B cell (primary cell): ENCODE measurements around the gene ARNT2. TPM values are rescaled to one million over a fixed set of nuclear protein-coding genes. Genes with fewer than 3 reads are reported as not detected.

Experiments
- ATAC-seq: fragments of 200-7000 bp; cut with Tn5 transposase; one replicate; pipeline ENCODE4 v1.10.0; 2021; ENCODE audit warnings: low read depth, mild to moderate bottlenecking, moderate number of reproducible peaks, moderate library complexity
- CTCF ChIA-PET: fragments of 350-600 bp; sonication (Branson Sonifier 250); formaldehyde crosslinking; loops from one replicate; lab custom pipeline; 2021; ENCODE audit warnings: antibody characterized with exemption, inconsistent platforms; lab: Charles Lee
- POLR2A ChIA-PET: fragments of 350-600 bp; sonication (Branson Sonifier 250); formaldehyde crosslinking; loops from one replicate; lab custom pipeline; 2021; ENCODE audit warnings: antibody characterized with exemption; lab: Charles Lee
- DNase-seq: peaks from one replicate; pipeline ENCODE4 v3.0.0; 2013
- H2AFZ ChIP-seq: 2 replicates; pipeline ENCODE4 v1.6.1; 2012; ENCODE audit warnings: mild to moderate bottlenecking, low read depth, low read length; ENCODE audit not compliant: insufficient read depth, poor library complexity, severe bottlenecking
- H3K27ac ChIP-seq, 2 donors: 1 replicate in 1 of 2; 2 replicates in 1 of 2; pipeline ENCODE4 v1.5.1; 2012 to 2013; ENCODE audit warnings: low read length in 2 of 2, mild to moderate bottlenecking in 2 of 2, moderate library complexity in 1 of 2
- H3K27me3 ChIP-seq, 4 experiments: fragments of 200-600 bp in 1 of 4; sonication (generic) in 1 of 4; replicated peaks in 1 of 4; 1 replicate in 2 of 4; 2 replicates in 2 of 4; pipeline versions ENCODE4 v1.6.1 to v1.7.0; 2013 to 2016; ENCODE audit warnings: low read length in 3 of 4, mild to moderate bottlenecking in 2 of 4, mixed read lengths in 1 of 4, moderate library complexity in 1 of 4; ENCODE audit not compliant: insufficient read depth in 4 of 4, control insufficient read depth in 3 of 4; ENCODE audit errors: control extremely low read depth in 1 of 4
- H3K36me3 ChIP-seq, 2 experiments: replicated peaks in 1 of 2; 1 replicate in 1 of 2; 2 replicates in 1 of 2; pipeline versions ENCODE4 v1.6.1 to v1.7.1; 2013; ENCODE audit warnings: low read length in 1 of 2; ENCODE audit not compliant: insufficient read depth in 2 of 2, control insufficient read depth in 1 of 2; ENCODE audit errors: control extremely low read depth in 1 of 2, extremely low read depth in 1 of 2
- H3K4me1 ChIP-seq, 2 donors: fragments of 200-600 bp in 1 of 2; sonication (generic) in 1 of 2; 1 replicate in 1 of 2; 2 replicates in 1 of 2; pipeline versions ENCODE4 v1.5.1 to v1.6.1; 2013 to 2017; ENCODE audit warnings: low read length in 2 of 2; ENCODE audit not compliant: control insufficient read depth in 2 of 2, insufficient read depth in 2 of 2
- H3K4me2 ChIP-seq: replicated peaks from 2 replicates; pipeline ENCODE3; 2012; ENCODE audit warnings: mild to moderate bottlenecking, low read depth, low read length; ENCODE audit not compliant: poor library complexity, severe bottlenecking
- H3K4me3 ChIP-seq, 5 experiments: fragments of 200-600 bp in 1 of 5; sonication (generic) in 1 of 5; 1 replicate in 3 of 5; 2 replicates in 2 of 5; pipeline versions ENCODE4 v1.5.1 to v1.7.0; 2011 to 2016; ENCODE audit warnings: low read length in 4 of 5, mild to moderate bottlenecking in 4 of 5, low read depth in 2 of 5, control low read depth in 1 of 5, moderate library complexity in 1 of 5; ENCODE audit not compliant: insufficient read depth in 1 of 5; ENCODE audit errors: control extremely low read depth in 1 of 5, extremely low read depth in 1 of 5
- H3K79me2 ChIP-seq: fragments of 200-600 bp; sonication (generic); one replicate; pipeline ENCODE4 v1.6.0; 2016; ENCODE audit warnings: low read length; ENCODE audit not compliant: control insufficient read depth, insufficient read depth
- H3K9ac ChIP-seq: fragments of 200-600 bp; sonication (generic); 2 replicates; pipeline ENCODE4 v1.6.1; 2017; ENCODE audit warnings: mild to moderate bottlenecking, low read length, moderate library complexity
- H3K9me3 ChIP-seq, 3 donors: one replicate each; pipeline versions ENCODE4 v1.6.1 to v1.7.1; 2013; ENCODE audit warnings: low read length in 2 of 3; ENCODE audit not compliant: control insufficient read depth in 2 of 3, insufficient read depth in 1 of 3; ENCODE audit errors: control extremely low read depth in 1 of 3
- H4K20me1 ChIP-seq: 2 replicates; pipeline ENCODE4 v1.6.0; 2012; ENCODE audit warnings: mild to moderate bottlenecking, low read length; ENCODE audit not compliant: insufficient read depth, control insufficient read depth, poor library complexity, severe bottlenecking
- H3K27ac Mint-ChIP-seq: one replicate; pipeline ENCODE4 v1.8.0; 2021; ENCODE audit warnings: mixed read lengths
- H3K27me3 Mint-ChIP-seq: one replicate; pipeline ENCODE4 v1.8.0; 2021; ENCODE audit warnings: mixed read lengths
- H3K4me1 Mint-ChIP-seq: one replicate; pipeline ENCODE4 v1.8.0; 2021; ENCODE audit warnings: mixed read lengths
- H3K4me3 Mint-ChIP-seq: one replicate; pipeline ENCODE4 v1.8.0; 2021; ENCODE audit warnings: mixed read lengths
- H3K9me3 Mint-ChIP-seq: one replicate; pipeline ENCODE4 v1.8.0; 2022; ENCODE audit warnings: mixed read lengths; ENCODE audit not compliant: insufficient read depth
- EZH2 ChIP-seq: IDR thresholded peaks from 2 replicates; pipeline ENCODE4 v1.6.1; 2012; ENCODE audit warnings: borderline replicate concordance, low read depth, mild to moderate bottlenecking, moderate library complexity, low read length; ENCODE audit not compliant: insufficient read depth, poor library complexity, severe bottlenecking
- WGBS: methylation state at CpG from one replicate; pipeline ENCODE4 v1.1.5; 2013; ENCODE audit warnings: missing lambda C conversion rate; ENCODE audit not compliant: insufficient coverage; 5-methylcytosine and 5-hydroxymethylcytosine counted together
- intact Hi-C: fragments of 100-400 bp; cut with micrococcal nuclease; formaldehyde crosslinking; loops from one replicate; pipeline ENCODE4 v1.10.0; 2022
- polyA plus RNA-seq: library from polyadenylated mRNA; depleted of rRNA; stranded (reverse); fragments of >200 nt; gene quantifications from 2 replicates; pipeline ENCODE4 v1.2.3, GENCODE V29; 2012
- total RNA-seq, 2 donors: library from RNA; stranded (reverse); fragments of 120-200 nt in 1 of 2; gene quantifications; 1 replicate in 1 of 2; 2 replicates in 1 of 2; pipeline versions ENCODE4 v1.2.3 to v1.2.4, GENCODE V29; 2013 to 2022
- TF ChIP-seq, protein P1 (sequence below): fragments of 200-600 bp; IDR thresholded peaks from one replicate; pipeline ENCODE4 v1.8.0; 2022; ENCODE audit warnings: antibody characterized with exemption, mild to moderate bottlenecking

The ARNT2 gene
- total and polyA plus RNA-seq, 2 donors (not counting 1 experiment from before 2014, with no cell fraction given), result not detected

DNA sequence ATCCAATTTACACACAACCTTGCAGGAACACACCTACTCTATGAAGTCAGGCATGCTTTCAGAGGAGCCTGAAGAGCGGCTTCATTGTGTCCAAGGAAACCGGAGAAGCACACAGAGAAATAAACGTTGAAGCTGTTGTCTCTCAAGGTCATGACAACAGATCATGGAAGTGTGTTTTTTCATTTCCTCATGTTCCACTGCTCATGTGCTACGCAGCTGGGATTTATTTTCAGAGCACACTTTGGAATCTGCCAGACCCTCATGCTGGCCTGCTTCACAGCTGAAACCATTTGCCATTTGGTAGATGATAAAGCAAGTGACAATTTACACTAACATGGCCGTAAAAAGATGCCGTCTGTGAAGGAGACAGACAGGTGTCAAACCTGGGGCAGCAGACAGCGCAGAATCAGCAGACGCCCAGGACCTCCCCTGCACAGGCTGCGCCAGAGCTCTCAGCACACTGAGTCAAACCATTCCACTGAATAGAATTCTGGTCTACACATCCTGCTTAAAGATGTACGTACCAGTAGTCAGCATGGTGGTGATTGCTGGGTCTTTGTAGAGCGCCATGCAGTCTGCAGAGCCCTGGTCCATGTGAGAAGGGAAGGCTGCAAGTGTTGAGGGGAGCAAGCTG, 99.3 kb downstream of the ARNT2 start:
- ATAC-seq (no peak), DNase-seq (no peak)
- Mint-ChIP-seq H3K27me3 (peaks cover 8% of the 10 kb centered on the region), H3K4me3 (no peak overlapping the region), H3K9me3 (no peaks in the 10 kb centered on the region), H3K27ac (no peak overlapping the region), H3K4me1 (no peaks in the 10 kb centered on the region)
- Histone ChIP-seq H3K27ac (no peak overlapping the region), H3K27me3 (no peaks in the 10 kb centered on the region), H3K4me3 (no peak overlapping the region), H2AFZ (no peak overlapping the region), H3K9ac (no peak overlapping the region), H3K79me2 (no peaks in the 10 kb centered on the region), H3K4me2 (no peak overlapping the region), H3K36me3 (no peaks in the 10 kb centered on the region), H3K4me1 (no peaks in the 10 kb centered on the region), H4K20me1 (no peaks in the 10 kb centered on the region), H3K9me3 (peaks cover 0 to 8% (median 0%) of the 10 kb centered on the region in 3 donors)
- POLR2A ChIA-PET, result no interaction called here
- WGBS, result 92% methylated on average over 11 of the region's 11 CpGs
- intact Hi-C loops, result no loop called here
- CTCF ChIA-PET, result interaction anchor here (1.0 kb wide), 1 partner anchor 9 kb away, joined by 3 read pairs; no protein-coding TSS in a partner anchor
- no peak for TF ChIP-seq EZH2
- TF ChIP-seq, protein P1, sequence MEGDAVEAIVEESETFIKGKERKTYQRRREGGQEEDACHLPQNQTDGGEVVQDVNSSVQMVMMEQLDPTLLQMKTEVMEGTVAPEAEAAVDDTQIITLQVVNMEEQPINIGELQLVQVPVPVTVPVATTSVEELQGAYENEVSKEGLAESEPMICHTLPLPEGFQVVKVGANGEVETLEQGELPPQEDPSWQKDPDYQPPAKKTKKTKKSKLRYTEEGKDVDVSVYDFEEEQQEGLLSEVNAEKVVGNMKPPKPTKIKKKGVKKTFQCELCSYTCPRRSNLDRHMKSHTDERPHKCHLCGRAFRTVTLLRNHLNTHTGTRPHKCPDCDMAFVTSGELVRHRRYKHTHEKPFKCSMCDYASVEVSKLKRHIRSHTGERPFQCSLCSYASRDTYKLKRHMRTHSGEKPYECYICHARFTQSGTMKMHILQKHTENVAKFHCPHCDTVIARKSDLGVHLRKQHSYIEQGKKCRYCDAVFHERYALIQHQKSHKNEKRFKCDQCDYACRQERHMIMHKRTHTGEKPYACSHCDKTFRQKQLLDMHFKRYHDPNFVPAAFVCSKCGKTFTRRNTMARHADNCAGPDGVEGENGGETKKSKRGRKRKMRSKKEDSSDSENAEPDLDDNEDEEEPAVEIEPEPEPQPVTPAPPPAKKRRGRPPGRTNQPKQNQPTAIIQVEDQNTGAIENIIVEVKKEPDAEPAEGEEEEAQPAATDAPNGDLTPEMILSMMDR, result no peak

DNA sequence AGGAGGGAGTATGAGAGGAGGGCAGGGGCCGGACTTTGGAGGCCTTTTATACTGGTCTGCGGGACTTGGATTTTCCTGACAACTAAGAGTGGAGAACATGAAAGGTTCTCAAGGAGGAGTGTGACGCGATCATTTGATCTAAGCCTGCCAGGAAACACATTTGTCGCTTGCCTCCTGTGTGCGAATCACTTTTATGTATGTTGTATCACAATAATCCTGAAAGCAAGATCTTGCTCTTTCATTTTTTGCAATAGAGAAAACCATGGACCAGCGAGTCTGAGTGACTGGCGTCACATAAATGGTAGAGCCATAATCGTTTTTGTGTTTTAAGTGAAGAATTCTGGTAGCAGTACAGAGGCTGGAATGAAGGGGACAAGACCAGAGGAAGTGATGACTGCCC, 100.7 kb downstream of the ARNT2 start:
- Mint-ChIP-seq H3K4me1 (no peaks in the 10 kb centered on the region), H3K27ac (no peak overlapping the region), H3K9me3 (peaks cover under 1% of the 10 kb centered on the region), H3K4me3 (no peak overlapping the region), H3K27me3 (peaks cover 8% of the 10 kb centered on the region)
- Histone ChIP-seq H4K20me1 (no peaks in the 10 kb centered on the region), H3K9ac (no peak overlapping the region), H3K27ac (no peak overlapping the region), H3K4me3 (no peak overlapping the region), H2AFZ (no peak overlapping the region), H3K36me3 (no peaks in the 10 kb centered on the region), H3K27me3 (no peaks in the 10 kb centered on the region), H3K79me2 (no peaks in the 10 kb centered on the region), H3K9me3 (peaks cover 0 to 8% (median 0%) of the 10 kb centered on the region in 3 donors), H3K4me2 (no peak overlapping the region), H3K4me1 (no peaks in the 10 kb centered on the region)
- no peak for ATAC-seq
- CTCF ChIA-PET, result no interaction called here
- intact Hi-C loops, result no loop called here
- TF ChIP-seq, protein P1, result no peak
- no peak for TF ChIP-seq EZH2
- POLR2A ChIA-PET, result no interaction called here
- 86% methylated on average over 7 of the region's 9 CpGs for WGBS
- DNase-seq, result no peak
